CD4-positive, CD25-positive, alpha-beta regulatory T cell (primary cell): ENCODE data around the gene MICU1. TPM values are rescaled to one million over a fixed set of nuclear protein-coding genes. Genes with fewer than 3 reads are reported as not detected.

Experiments used
- ATAC-seq, 2 donors: fragments of 150-1000 bp; cut with Tn5 transposase; one replicate each; pipeline ENCODE4 v1.10.0; 2021; ENCODE audit warnings: low read depth in 2 of 2, moderate number of reproducible peaks in 2 of 2, moderate library complexity in 1 of 2
- DNase-seq, 3 donors: peaks; one replicate each; pipeline versions ENCODE4 v3.0.0 to v3.0.0-alpha.2; 2012 to 2022; ENCODE audit warnings: mixed read lengths in 1 of 3
- H3K27ac ChIP-seq: one replicate; pipeline ENCODE4 v1.7.0; 2013; ENCODE audit warnings: mild to moderate bottlenecking, low read length; ENCODE audit not compliant: insufficient read depth, poor library complexity, severe bottlenecking
- H3K27me3 ChIP-seq: one replicate; pipeline ENCODE4 v1.7.0; 2013; ENCODE audit warnings: low read length; ENCODE audit not compliant: control insufficient read depth, insufficient read depth
- H3K36me3 ChIP-seq: one replicate; pipeline ENCODE4 v1.7.0; 2013; ENCODE audit warnings: mild to moderate bottlenecking, low read length, moderate library complexity; ENCODE audit not compliant: control insufficient read depth, insufficient read depth
- H3K4me1 ChIP-seq: 2 replicates; pipeline ENCODE4 v1.7.0; 2013; ENCODE audit warnings: mild to moderate bottlenecking, low read length; ENCODE audit not compliant: insufficient read depth, control insufficient read depth, poor library complexity, severe bottlenecking
- H3K4me3 ChIP-seq: one replicate; pipeline ENCODE4 v1.7.0; 2013; ENCODE audit warnings: low read depth, mild to moderate bottlenecking, low read length, moderate library complexity
- H3K9me3 ChIP-seq, 2 experiments: 1 replicate in 1 of 2; 2 replicates in 1 of 2; pipeline ENCODE4 v1.7.0; 2013; ENCODE audit warnings: low read length in 2 of 2, mild to moderate bottlenecking in 1 of 2, moderate library complexity in 1 of 2; ENCODE audit not compliant: control insufficient read depth in 2 of 2
- H3K27ac Mint-ChIP-seq, 3 donors: one replicate each; pipeline ENCODE4 v1.8.0; 2020 to 2022; ENCODE audit warnings: mild to moderate bottlenecking in 3 of 3, mixed read lengths in 3 of 3, moderate library complexity in 2 of 3
- H3K27me3 Mint-ChIP-seq: one replicate; pipeline ENCODE4 v1.8.0; 2022; ENCODE audit warnings: mild to moderate bottlenecking, mixed read lengths
- H3K36me3 Mint-ChIP-seq: one replicate; pipeline ENCODE4 v1.8.0; 2020; ENCODE audit warnings: mixed read lengths
- H3K4me1 Mint-ChIP-seq, 4 donors: one replicate each; pipeline ENCODE4 v1.8.0; 2020 to 2022; ENCODE audit warnings: mixed read lengths in 4 of 4, mild to moderate bottlenecking in 1 of 4
- H3K4me3 Mint-ChIP-seq, 4 donors: one replicate each; pipeline ENCODE4 v1.8.0; 2020 to 2022; ENCODE audit warnings: mild to moderate bottlenecking in 4 of 4, mixed read lengths in 4 of 4, moderate library complexity in 3 of 4
- H3K9me3 Mint-ChIP-seq, 7 donors: one replicate each; pipeline ENCODE4 v1.8.0; 2020 to 2022; ENCODE audit warnings: mixed read lengths in 7 of 7, mild to moderate bottlenecking in 3 of 7, moderate library complexity in 2 of 7
- polyA plus RNA-seq, 4 donors: library from polyadenylated mRNA; unstranded; fragments of 300-500 nt; fragmentation: Illumina TruSeq; gene quantifications; one replicate each; pipeline ENCODE4 v1.2.3, GENCODE V29; 2021
- total RNA-seq: library from RNA; stranded (reverse); gene quantifications from one replicate; pipeline ENCODE4 v1.2.3, GENCODE V29; 2022

The MICU1 gene
- total and polyA plus RNA-seq, 5 donors from 2014 or later = 20.2 to 29.6 (median 26.5) TPM

GRCh38 chr10:72625276-72625607 is 637 bp downstream of the MICU1 start:
- Histone ChIP-seq H3K9me3 (no peaks in the 10 kb centered on the region), H3K36me3 (no peaks in the 10 kb centered on the region), H3K27me3 (no peaks in the 10 kb centered on the region), H3K4me1 (peaks cover 22% of the 10 kb centered on the region), H3K4me3 (peak overlapping the region; percentile 95), H3K27ac (no peak overlapping the region)
- no peaks in the 10 kb centered on the region for H3K9me3 Mint-ChIP-seq
- peaks cover 9 to 23% (median 18%) of the 10 kb centered on the region in 4 donors for H3K4me1 Mint-ChIP-seq
- peak overlapping the region; percentile 90 to 98 (median 97) for H3K27ac Mint-ChIP-seq
- peak overlapping the region; percentile 97 to 100 (median 100) for H3K4me3 Mint-ChIP-seq
- DNase-seq (no peak), ATAC-seq (no peak)
- no peaks in the 10 kb centered on the region for H3K27me3 Mint-ChIP-seq
- peaks cover 3% of the 10 kb centered on the region for H3K36me3 Mint-ChIP-seq

GRCh38 chr10:72622271-72622670 is 3.6 kb downstream of the MICU1 start:
- H3K27me3 ChIP-seq = no peaks in the 10 kb centered on the region
- no peaks in the 10 kb centered on the region for H3K27me3 Mint-ChIP-seq
- H3K9me3 Mint-ChIP-seq = no peaks in the 10 kb centered on the region
- H3K4me1 ChIP-seq = peaks cover 22% of the 10 kb centered on the region
- H3K4me3 Mint-ChIP-seq = peak overlapping the region in 1 of 4 donors; percentile 7
- no peaks in the 10 kb centered on the region for H3K9me3 ChIP-seq
- no peak overlapping the region for H3K27ac ChIP-seq
- no peak for ATAC-seq
- no peak overlapping the region for H3K4me3 ChIP-seq
- no peaks in the 10 kb centered on the region for H3K36me3 ChIP-seq
- no peak overlapping the region for H3K27ac Mint-ChIP-seq
- no peak for DNase-seq
- peaks cover 3% of the 10 kb centered on the region for H3K36me3 Mint-ChIP-seq
- H3K4me1 Mint-ChIP-seq = peaks cover 13 to 25% (median 18%) of the 10 kb centered on the region in 4 donors

GRCh38 chr10:72616716-72617115 is 9.2 kb downstream of the MICU1 start:
- Histone ChIP-seq H3K4me3 (no peak overlapping the region), H3K4me1 (no peaks in the 10 kb centered on the region), H3K36me3 (no peaks in the 10 kb centered on the region), H3K27ac (no peak overlapping the region), H3K9me3 (peaks cover 0 to 3% of the 10 kb centered on the region in 2 experiments), H3K27me3 (no peaks in the 10 kb centered on the region)
- H3K27me3 Mint-ChIP-seq = peaks cover 4% of the 10 kb centered on the region
- H3K4me1 Mint-ChIP-seq = peaks cover 11 to 17% (median 12%) of the 10 kb centered on the region in 4 donors
- no peak overlapping the region for H3K4me3 Mint-ChIP-seq
- peaks cover 0 to 13% (median 3%) of the 10 kb centered on the region in 7 donors for H3K9me3 Mint-ChIP-seq
- no peak for ATAC-seq
- H3K36me3 Mint-ChIP-seq = peaks cover 15% of the 10 kb centered on the region
- H3K27ac Mint-ChIP-seq = no peak overlapping the region
- DNase-seq = no peak

GRCh38 chr10:72615970-72616369 is 9.9 kb downstream of the MICU1 start:
- Histone ChIP-seq H3K4me1 (no peaks in the 10 kb centered on the region), H3K27ac (no peak overlapping the region), H3K36me3 (no peaks in the 10 kb centered on the region), H3K27me3 (no peaks in the 10 kb centered on the region), H3K9me3 (peaks cover 0 to 3% of the 10 kb centered on the region in 2 experiments), H3K4me3 (no peak overlapping the region)
- H3K9me3 Mint-ChIP-seq = peaks cover 0 to 13% (median 3%) of the 10 kb centered on the region in 7 donors
- H3K4me1 Mint-ChIP-seq = peaks cover 14 to 20% (median 17%) of the 10 kb centered on the region in 4 donors
- peaks cover 15% of the 10 kb centered on the region for H3K36me3 Mint-ChIP-seq
- H3K27ac Mint-ChIP-seq = no peak overlapping the region
- peaks cover 4% of the 10 kb centered on the region for H3K27me3 Mint-ChIP-seq
- no peak overlapping the region for H3K4me3 Mint-ChIP-seq
- DNase-seq (no peak), ATAC-seq (no peak)

GRCh38 chr10:72612203-72612826 is 13.6 kb downstream of the MICU1 start:
- Histone ChIP-seq H3K4me3 (no peak overlapping the region), H3K9me3 (peaks cover 0 to 3% of the 10 kb centered on the region in 2 experiments), H3K36me3 (no peaks in the 10 kb centered on the region), H3K27ac (no peak overlapping the region), H3K27me3 (no peaks in the 10 kb centered on the region), H3K4me1 (no peaks in the 10 kb centered on the region)
- Mint-ChIP-seq H3K36me3 (peaks cover 27% of the 10 kb centered on the region), H3K4me3 (no peak overlapping the region), H3K9me3 (peaks cover 0 to 13% (median 4%) of the 10 kb centered on the region in 7 donors), H3K27me3 (peaks cover 4% of the 10 kb centered on the region), H3K4me1 (peaks cover 15 to 27% (median 24%) of the 10 kb centered on the region in 4 donors), H3K27ac (peak overlapping the region in 2 of 3 donors; percentile 38 to 69)
- no peak for ATAC-seq
- DNase-seq = no peak

- no peak overlapping the region for H3K4me3 Mint-ChIP-seq
- Histone ChIP-seq H3K27me3 (no peaks in the 10 kb centered on the region), H3K4me3 (no peak overlapping the region), H3K9me3 (peaks cover 0 to 3% of the 10 kb centered on the region in 2 experiments), H3K27ac (no peak overlapping the region), H3K4me1 (no peaks in the 10 kb centered on the region), H3K36me3 (no peaks in the 10 kb centered on the region)
- peaks cover 0 to 10% (median 3%) of the 10 kb centered on the region in 7 donors for H3K9me3 Mint-ChIP-seq
- peaks cover 4% of the 10 kb centered on the region for H3K27me3 Mint-ChIP-seq
- ATAC-seq (no peak), DNase-seq (no peak)
- H3K4me1 Mint-ChIP-seq = peaks cover 15 to 27% (median 22%) of the 10 kb centered on the region in 4 donors
- peak overlapping the region; percentile 38 to 69 (median 51) for H3K27ac Mint-ChIP-seq
- peaks cover 25% of the 10 kb centered on the region for H3K36me3 Mint-ChIP-seq
These were observed 14.1 kb downstream of the MICU1 start for GRCh38 chr10:72611783-72612182.

- Mint-ChIP-seq H3K9me3 (peaks cover 0 to 4% (median 0%) of the 10 kb centered on the region in 7 donors), H3K27me3 (no peaks in the 10 kb centered on the region), H3K4me1 (peaks cover 13 to 23% (median 20%) of the 10 kb centered on the region in 4 donors), H3K36me3 (peaks cover 17% of the 10 kb centered on the region), H3K4me3 (no peak overlapping the region), H3K27ac (peak overlapping the region in 1 of 3 donors; percentile 52)
- ATAC-seq (no peak), DNase-seq (no peak)
- Histone ChIP-seq H3K27me3 (no peaks in the 10 kb centered on the region), H3K36me3 (no peaks in the 10 kb centered on the region), H3K27ac (no peak overlapping the region), H3K4me3 (no peak overlapping the region), H3K4me1 (no peaks in the 10 kb centered on the region), H3K9me3 (no peaks in the 10 kb centered on the region)
These were observed 15.4 kb downstream of the MICU1 start for GRCh38 chr10:72610466-72610865.

GRCh38 chr10:72605122-72605521 is 20.8 kb downstream of the MICU1 start:
- Mint-ChIP-seq H3K4me3 (no peak overlapping the region), H3K27me3 (no peaks in the 10 kb centered on the region), H3K27ac (peak overlapping the region in 1 of 3 donors; percentile 67), H3K9me3 (peaks cover 0 to 3% (median 0%) of the 10 kb centered on the region in 7 donors), H3K36me3 (peaks cover 16% of the 10 kb centered on the region), H3K4me1 (peaks cover 8 to 19% (median 14%) of the 10 kb centered on the region in 4 donors)
- H3K4me3 ChIP-seq = no peak overlapping the region
- H3K36me3 ChIP-seq = no peaks in the 10 kb centered on the region
- DNase-seq = no peak
- no peaks in the 10 kb centered on the region for H3K9me3 ChIP-seq
- no peak for ATAC-seq
- no peaks in the 10 kb centered on the region for H3K27me3 ChIP-seq
- no peaks in the 10 kb centered on the region for H3K4me1 ChIP-seq
- H3K27ac ChIP-seq = no peak overlapping the region
